ENCODE data around the gene CYTH3. TPM values are rescaled to one million over a fixed set of nuclear protein-coding genes. Genes with fewer than 3 reads are reported as not detected.
A peak's percentile ranks its signal among the peaks of the same experiment; 100 is the strongest.
"Not testable (repeated sequence)": the region's sequence is repeated elsewhere in the genome, so short reads cannot be mapped to it uniquely, and the experiment has no call there.

The CYTH3 gene
- 12.6 and 15.1 TPM in 2 replicates for total RNA-seq (2014; rRNA removed; shearing (Covaris generic))

DNA sequence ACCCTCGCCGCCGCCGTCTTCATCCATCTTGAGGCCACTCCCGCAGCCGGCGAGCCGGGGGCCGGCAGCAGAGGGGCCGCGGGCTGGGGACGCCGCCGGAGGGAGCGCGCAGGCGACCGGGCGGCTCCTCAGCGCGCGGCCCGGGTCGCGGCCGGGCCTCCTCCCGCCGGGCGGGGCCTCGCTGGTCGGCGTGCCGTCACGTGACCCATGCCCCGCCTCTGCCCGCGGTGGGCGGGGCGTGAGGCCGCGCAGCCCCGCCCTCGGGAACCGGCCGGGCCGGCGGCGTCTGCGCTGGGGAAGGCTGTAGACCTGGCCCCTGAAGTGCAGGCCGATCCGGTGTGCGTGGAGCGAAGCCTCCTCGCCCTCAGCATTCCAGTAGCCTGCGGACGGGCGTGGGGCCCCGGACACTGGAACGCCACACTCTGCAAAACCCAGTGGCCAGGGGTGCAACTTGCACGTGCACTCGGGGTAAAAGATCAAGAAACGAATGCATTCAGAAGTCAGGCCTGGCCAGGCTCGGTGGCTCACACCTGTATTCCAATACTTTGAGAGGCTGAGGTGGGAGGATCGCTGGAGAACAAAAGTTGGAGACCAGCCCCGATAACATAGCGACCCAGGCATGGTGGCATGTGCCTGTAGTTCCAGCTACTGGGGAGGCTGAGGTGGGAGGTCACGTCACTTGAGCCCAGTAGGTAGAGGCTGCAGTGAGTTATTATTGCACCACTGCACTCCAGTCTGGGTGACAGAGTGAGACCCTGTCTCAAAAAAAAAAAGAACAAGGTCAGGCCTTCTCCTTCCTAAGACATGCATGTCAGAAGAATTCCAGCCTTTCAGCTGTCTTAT lies at the start of gene CYTH3:
TSS of gene CYTH3 (minus strand) at position 144 of the 843 bp plus-strand sequence. CDS start at position 27, 117 bp downstream.
- in situ Hi-C loops (cut with HindIII; ENCODE audit: low sequenced_read_pairs) = no loop called here
- DNase-seq (ENCODE audit: low spot score) = peak; percentile 86

GRCh38 chr7:6320791-6321190 lies 48.4 kb upstream of the CYTH3 start:
- in situ Hi-C loops (cut with HindIII; ENCODE audit: low sequenced_read_pairs) = no loop called here
- DNase-seq (ENCODE audit: low spot score) = peak; percentile 70

- peak; percentile 92 for DNase-seq (ENCODE audit: low spot score)
- in situ Hi-C loops (cut with HindIII; ENCODE audit: low sequenced_read_pairs) = no loop called here
Observed at GRCh38 chr7:6317797-6318438, 45.5 kb upstream of the CYTH3 start.

- DNase-seq (ENCODE audit: low spot score) = no peak
- in situ Hi-C loops (cut with HindIII; ENCODE audit: low sequenced_read_pairs) = no loop called here
Observed at GRCh38 chr7:6316226-6316625, 43.8 kb upstream of the CYTH3 start.

GRCh38 chr7:6315746-6316145 lies 43.3 kb upstream of the CYTH3 start:
- in situ Hi-C loops (cut with HindIII; ENCODE audit: low sequenced_read_pairs) = no loop called here
- no peak for DNase-seq (ENCODE audit: low spot score)

DNA sequence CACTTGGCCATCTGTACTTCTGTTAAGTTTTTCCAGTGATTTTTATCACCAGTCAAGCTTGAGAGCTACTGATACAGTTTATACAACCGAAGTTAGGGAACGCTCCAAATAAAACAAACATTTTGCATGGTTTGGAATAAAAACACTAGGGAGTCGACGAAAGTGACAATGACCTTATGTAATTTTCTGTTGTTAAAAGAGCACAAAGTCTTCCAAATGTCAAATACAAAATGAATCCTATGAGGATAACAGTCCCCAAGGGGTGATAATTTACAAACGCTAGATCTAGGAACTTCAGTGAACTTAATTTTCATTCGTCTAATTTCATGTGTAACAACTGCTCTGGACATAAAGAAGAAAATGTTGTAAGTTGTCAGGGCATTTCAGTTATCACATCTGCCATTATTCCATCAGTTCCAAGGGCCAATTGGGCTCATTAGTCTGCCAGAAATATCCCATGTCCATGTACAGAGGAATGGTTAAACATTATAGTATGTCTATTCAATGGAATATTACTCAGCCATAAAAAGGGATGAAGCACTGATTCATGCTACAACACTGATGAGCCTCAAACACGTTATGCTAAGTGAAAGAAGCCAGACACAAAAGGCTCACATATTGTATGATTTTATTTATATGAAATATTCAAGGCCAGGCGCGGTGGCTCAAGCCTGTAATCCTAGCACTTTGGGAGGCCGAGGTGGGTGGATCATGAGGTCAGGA lies 38.0 kb upstream of the CYTH3 start:
- in situ Hi-C loops (cut with HindIII; ENCODE audit: low sequenced_read_pairs) = no loop called here
- no peak for DNase-seq (ENCODE audit: low spot score)

- no peak for DNase-seq (ENCODE audit: low spot score)
- in situ Hi-C loops (cut with HindIII; ENCODE audit: low sequenced_read_pairs) = no loop called here
Observed at GRCh38 chr7:6307762-6308161, 35.3 kb upstream of the CYTH3 start.

DNA sequence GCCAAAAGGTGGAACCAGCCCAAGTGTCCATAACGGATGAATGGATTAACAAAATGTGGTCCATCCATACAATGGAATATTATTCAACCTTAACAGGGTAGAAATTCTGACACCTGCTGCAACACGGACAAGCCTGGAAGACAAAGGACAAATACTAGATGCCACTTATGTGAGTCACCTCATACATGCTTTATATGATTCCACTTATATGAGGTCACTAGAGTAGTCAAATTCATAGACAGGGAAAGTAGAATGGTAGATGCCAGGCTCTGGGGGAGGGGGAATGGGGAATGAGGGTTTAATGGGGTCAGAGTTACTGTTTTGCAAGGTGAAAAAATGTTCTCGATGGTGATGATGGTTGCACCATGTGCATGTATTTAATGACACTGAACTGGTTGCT lies 34.0 kb upstream of the CYTH3 start:
- DNase-seq (ENCODE audit: low spot score) = no peak
- in situ Hi-C loops (cut with HindIII; ENCODE audit: low sequenced_read_pairs) = no loop called here

- DNase-seq (ENCODE audit: low spot score) = no peak
- in situ Hi-C loops (cut with HindIII; ENCODE audit: low sequenced_read_pairs) = no loop called here
Observed at GRCh38 chr7:6305330-6305729, 32.9 kb upstream of the CYTH3 start.

GRCh38 chr7:6301446-6301845 lies 29.0 kb upstream of the CYTH3 start:
- DNase-seq (ENCODE audit: low spot score); in situ Hi-C loops (cut with HindIII; ENCODE audit: low sequenced_read_pairs): not testable (repeated sequence)

- in situ Hi-C loops (cut with HindIII; ENCODE audit: low sequenced_read_pairs) = no loop called here
- no peak for DNase-seq (ENCODE audit: low spot score)
Observed at GRCh38 chr7:6299774-6300173, 27.4 kb upstream of the CYTH3 start.

DNA sequence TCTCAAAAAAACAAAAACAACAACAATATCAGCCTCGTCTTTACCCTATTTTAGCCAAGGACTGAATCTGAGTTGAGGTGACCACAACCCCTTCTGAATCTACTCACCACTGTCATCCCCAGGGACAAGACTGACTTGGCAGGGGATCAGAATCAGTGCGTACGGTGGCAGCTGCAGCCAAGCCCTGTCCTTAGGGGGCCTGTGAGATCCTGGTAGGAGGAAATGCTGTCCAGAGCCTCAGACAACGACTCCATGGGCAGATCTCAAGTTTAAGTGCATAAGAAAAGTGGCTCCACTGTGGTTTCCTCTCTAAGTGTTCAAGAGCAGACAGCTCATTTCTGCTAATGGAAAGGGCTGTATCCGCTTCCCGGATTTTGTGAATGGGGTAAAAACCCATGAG lies 22.4 kb upstream of the CYTH3 start:
- in situ Hi-C loops (cut with HindIII; ENCODE audit: low sequenced_read_pairs) = no loop called here
- no peak for DNase-seq (ENCODE audit: low spot score)

GRCh38 chr7:6293202-6293601 lies 20.8 kb upstream of the CYTH3 start:
- in situ Hi-C loops (cut with HindIII; ENCODE audit: low sequenced_read_pairs) = no loop called here
- DNase-seq (ENCODE audit: low spot score) = no peak

- DNase-seq (ENCODE audit: low spot score); in situ Hi-C loops (cut with HindIII; ENCODE audit: low sequenced_read_pairs): not testable (repeated sequence)
Observed at GRCh38 chr7:6291941-6292340, 19.5 kb upstream of the CYTH3 start.

DNA sequence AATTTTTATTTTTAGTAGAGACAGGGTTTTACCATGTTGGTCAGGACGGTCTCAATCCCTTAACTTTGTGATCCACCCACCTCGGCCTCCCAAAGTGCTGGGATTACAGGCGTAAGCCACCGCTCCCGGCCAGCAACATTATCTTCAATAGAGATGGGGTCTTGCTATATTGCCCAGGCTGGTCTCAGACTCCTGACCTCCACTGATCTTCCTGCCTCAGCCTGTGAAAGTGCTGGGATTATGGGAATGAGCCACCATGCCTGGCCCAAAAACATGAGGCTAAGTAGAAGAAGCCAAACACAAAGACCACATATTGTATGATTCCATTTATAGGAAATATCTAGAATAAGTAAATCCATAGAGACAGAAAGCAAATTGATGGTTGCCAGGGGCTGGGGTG lies 19.1 kb upstream of the CYTH3 start:
- DNase-seq (ENCODE audit: low spot score) = no peak
- in situ Hi-C loops (cut with HindIII; ENCODE audit: low sequenced_read_pairs) = no loop called here

GRCh38 chr7:6290319-6290741 lies 17.9 kb upstream of the CYTH3 start:
- in situ Hi-C loops (cut with HindIII; ENCODE audit: low sequenced_read_pairs) = no loop called here
- DNase-seq (ENCODE audit: low spot score) = no peak

DNA sequence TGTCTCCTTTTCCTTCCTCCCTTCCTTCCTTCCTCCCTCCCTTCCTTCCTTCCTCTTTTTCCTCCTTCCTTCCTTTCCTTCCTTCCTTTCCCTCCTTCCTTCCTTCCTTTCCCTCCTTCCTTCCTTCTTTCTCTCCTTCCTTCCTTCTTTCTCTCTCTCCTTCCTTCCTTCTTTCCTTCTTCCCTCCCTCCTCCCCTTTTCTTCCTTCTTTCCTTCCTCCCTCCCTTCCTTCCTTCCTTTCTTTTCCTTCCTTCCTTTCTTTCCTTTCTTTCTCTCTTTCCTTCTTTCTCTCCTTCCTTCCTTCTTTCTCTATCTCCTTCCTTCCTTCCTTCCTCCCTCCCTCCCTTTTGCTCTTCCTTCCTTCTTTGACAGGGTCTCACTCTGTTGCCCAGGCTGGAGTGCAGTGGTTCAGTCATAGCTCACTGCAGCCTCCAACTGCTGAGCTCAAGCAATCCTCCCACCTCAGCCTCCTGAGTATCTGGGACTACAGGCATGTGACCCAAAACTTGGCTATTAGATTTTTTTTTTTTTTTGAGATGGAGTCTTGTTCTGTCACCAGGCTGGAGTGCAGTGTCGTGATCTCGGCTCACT lies 15.9 kb upstream of the CYTH3 start:
- in situ Hi-C loops (cut with HindIII; ENCODE audit: low sequenced_read_pairs) = no loop called here
- DNase-seq (ENCODE audit: low spot score) = no peak

DNA sequence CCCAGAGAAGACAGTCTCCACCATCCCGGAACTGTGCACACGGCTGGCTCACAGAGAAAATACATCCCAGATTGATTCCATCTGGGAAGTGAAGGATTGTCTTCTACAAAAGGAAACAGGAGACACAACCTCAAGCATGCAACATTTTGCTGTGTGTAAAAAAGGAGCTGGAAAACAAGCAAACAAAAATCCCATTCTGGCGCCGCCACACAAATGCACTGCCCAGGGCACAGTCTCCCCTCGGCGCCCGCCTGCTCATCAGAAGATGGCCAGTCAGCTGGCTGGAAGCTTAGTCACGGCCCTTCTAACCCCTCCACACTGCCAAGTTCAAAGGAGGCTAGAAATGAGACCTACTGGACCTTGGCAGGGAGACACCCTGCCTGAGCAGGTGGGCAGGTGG lies 14.1 kb upstream of the CYTH3 start:
- in situ Hi-C loops (cut with HindIII; ENCODE audit: low sequenced_read_pairs) = no loop called here
- no peak for DNase-seq (ENCODE audit: low spot score)

GRCh38 chr7:6284461-6285360 lies 12.3 kb upstream of the CYTH3 start:
- in situ Hi-C loops (cut with HindIII; ENCODE audit: low sequenced_read_pairs) = no loop called here
- DNase-seq (ENCODE audit: low spot score) = no peak
